NCI-H526 treated with DMSO at 0.1 percent for 48 hours (cell line): ENCODE data around the gene ARHGEF16.
A peak's percentile ranks its signal among the peaks of the same experiment; 100 is the strongest.

ENCODE experiments used
- DNase-seq: peaks from one replicate; lab custom pipeline; 2025; lab: John Stamatoyannopoulos, UW

ARHGEF16 gene

GRCh38 chr1:3519301-3519885 lies 64.9 kb downstream of the ARHGEF16 start:
- DNase-seq: no peak

DNA sequence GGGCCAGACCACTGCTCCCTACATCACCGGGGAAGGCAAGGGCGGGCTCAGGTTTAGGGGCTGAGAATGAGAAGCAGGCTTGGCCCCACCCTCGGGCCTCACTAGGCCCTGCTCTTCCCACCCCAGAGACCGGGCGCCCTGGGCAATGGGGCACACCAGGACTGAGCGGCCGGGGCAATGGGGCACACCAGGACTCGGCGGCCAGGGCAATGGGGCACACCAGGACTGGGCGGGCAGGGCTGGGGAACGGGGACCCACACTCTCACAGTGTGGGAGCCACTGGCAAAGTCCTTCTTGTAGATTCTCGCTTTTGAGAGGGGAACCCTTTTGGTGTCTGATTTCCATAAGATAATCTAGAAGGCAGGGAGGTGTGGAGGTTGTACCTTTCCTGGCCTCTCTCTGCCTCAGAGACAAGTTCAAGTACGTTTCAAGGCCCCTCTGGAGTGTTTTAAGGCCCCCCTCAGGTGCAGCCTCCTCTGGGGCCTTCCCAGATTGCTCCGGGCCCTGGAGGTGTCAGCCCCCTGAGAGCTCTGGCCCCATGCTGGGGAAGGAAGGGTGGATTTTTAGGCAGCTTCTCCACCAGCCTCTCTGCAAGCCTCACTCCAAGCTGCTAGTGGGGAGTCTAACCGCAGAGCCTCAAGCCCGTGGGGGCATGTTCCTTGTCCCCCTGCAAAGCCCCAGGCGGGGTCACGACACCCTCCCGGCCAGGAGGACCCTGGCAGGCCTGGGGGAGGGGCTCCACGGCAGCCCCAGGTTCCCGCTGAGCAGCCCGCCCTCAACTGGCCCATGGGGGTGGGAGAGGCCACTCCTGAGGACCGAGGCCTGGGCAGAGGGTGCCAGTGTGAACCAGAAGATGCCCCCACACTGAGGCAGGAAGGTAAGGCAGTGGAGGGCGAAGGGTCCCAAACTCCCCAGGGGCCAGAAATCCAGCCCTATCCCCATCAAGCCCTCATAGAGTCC lies 66.2 kb downstream of the ARHGEF16 start:
- no peak for DNase-seq

GRCh38 chr1:3521426-3521825 lies 67.0 kb downstream of the ARHGEF16 start:
- DNase-seq: no peak

DNA sequence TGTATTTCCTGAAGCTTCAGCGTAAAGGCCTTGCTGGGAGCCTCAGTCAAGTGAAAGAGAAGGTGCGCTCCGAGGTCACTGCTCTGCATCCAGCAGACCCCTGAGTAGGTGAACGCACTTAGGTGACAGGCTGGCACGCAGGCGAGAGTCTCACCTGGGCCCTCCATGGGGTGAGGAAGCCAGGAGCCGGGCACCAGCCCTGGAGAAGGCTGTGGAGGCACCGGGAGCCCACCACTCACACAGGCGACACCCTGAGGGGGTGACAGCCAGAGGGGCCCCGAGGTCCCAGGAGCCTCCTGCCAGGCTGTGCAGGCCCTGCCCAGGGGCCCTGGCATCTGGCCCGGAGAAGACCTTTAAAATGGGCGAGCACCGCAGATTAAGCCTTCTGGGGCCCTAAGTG lies 67.6 kb downstream of the ARHGEF16 start:
- no peak for DNase-seq

DNA sequence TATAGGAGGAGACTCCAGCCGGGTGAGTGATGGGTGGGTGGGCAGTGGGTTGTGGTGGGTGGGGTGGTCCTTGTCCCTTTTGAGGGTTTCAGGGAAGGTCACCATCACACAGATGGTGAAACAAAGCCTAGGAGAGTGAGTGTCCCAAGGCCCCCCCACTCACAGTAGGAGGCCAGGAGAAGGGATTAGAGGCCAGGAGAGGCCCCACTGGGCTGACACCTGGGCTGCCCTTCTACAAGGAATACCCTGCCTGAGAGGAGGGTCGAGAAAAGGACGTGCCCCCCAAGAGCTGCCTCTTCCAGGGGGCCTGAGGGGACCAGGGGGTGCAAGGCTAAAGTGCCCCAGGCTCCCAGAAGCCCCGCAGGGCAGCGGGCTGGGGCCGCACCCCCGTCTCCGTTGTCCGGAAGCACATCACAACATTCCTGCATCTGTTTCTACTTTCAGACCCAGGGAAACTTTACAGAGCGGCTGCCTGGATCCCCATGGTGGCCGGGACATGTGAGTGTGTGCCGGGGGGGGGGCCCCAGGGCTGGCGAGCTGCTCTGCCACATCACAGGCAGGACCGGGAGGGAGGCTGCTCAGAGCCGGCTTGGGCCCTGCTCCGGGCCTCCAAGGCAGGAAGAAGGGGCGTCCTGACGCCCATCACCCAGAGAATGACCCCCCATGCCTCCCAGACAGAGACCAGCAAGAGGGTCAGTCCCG lies 68.2 kb downstream of the ARHGEF16 start:
- no peak for DNase-seq

DNA sequence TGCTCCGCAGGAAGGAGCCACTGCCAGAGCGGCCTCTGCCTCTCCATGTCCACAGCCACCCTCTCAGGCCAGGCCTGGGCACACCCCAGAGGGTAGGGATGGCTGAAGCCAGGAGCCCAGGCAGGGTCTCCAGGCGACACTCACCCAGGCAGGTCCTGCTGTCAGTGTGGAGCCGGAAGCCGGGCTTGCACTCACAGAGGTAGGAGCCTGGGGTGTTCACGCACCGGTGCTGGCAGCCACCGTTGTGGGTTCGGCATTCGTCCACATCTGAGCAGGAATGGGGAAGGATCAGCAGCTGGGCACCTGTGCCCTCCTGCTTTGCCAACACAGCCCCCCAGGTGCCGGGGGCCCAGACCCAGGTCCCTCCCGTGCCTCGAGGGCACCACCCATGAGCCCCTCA lies 69.5 kb downstream of the ARHGEF16 start:
- DNase-seq: no peak

- DNase-seq: no peak
Measured at GRCh38 chr1:3524556-3525203, 70.2 kb downstream of the ARHGEF16 start.

DNA sequence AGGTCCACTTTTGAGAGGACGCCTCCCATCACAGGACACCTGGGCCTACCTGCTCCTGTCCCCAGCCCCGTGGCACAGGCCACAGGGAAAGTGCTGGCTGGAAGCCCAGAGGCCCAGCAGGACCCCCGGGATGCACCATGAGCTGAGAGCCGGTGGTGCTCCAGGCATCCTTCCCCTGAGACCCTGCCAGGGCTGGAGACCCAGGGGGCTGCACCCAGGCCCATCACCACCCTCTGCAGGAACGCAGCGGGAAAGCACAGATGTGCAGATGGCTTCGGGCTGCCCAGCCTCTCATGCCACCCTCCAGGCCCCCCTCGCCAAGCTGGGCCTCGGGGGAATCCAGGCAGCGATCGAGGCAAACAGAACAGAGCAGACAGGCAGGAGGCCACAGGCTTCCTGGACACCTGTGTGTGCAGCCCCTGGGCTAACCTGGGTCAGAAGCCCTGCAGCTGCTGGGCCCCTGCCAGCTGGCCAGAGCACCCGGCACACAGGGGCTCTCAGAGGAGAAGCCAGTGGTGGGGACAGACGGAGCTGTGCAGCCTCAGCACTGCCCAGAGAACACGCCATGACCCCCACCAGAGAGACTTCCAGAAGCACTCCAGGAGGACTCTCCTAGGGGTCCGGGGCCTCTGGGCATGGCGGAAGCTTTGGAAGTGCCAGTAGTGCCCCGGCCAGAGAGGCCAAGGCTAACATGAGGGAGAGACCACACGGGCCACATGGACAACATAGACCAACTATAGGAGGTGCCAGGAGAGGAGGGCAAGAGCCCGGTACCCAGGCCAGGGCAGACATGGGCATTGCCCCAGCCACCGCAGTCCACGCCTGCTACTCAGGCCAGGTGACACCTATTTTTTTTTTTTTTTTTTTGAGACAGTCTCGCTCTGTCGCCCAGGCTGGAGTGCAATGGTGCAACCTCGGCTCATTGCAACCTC lies 71.4 kb downstream of the ARHGEF16 start:
- no peak for DNase-seq

GRCh38 chr1:3527774-3528173 lies 73.3 kb downstream of the ARHGEF16 start:
- no peak for DNase-seq

DNA sequence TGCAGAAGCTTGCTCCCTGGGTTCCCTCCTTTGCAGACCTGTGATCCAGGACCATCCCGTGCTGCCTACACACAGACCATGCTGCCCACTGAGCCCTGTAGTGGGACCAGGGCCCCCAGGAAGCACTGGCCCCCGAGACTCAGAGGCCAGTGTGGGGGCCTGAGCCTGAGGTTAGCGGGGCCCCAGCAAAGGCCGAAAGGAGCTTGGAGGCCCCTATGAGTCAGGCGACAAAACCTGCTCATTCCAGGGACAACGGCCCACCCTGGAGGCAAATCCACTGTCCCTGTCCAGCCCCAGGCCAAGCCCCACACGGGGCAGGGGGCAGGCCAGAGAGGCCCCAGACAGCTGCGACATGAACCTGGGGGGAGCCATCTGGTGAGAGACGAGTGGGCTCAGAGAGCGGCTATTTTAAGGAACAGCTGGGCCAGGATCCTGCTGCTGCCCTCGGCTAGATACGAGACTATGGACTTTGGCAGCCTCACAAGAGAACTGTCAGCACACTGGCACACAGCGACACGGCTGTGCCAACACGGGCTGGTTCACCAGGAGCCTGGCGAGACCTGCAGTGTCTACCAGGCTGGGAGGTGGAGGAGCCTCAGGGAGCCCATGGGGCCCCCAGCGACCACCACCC lies 74.7 kb downstream of the ARHGEF16 start:
- DNase-seq: no peak

GRCh38 chr1:3530086-3530925 lies 75.8 kb downstream of the ARHGEF16 start:
- DNase-seq: peak; percentile 15
